Right lung (tissue), 5 donors: ENCODE data around the gene PLK5. TPM values are rescaled to one million over a fixed set of nuclear protein-coding genes. Genes with fewer than 3 reads are reported as not detected.

Experiments
- DNase-seq, 2 donors: peaks; one replicate each; pipeline ENCODE4 v3.0.0-alpha.2; 2013
- polyA plus RNA-seq, 5 donors: library from polyadenylated mRNA; unstranded; fragments of 120-200 nt; gene quantifications; one replicate each; pipeline versions ENCODE4 v1.2.1 to v1.2.3, GENCODE V29; 2013; ENCODE audit warnings: inconsistent platforms in 1 of 5, low replicate concordance in 1 of 5; ENCODE audit not compliant: insufficient read length in 5 of 5, insufficient read depth in 1 of 5

The PLK5 gene
- polyA plus RNA-seq, 5 donors = 0.14 to 0.53 (median 0.28) TPM

DNA sequence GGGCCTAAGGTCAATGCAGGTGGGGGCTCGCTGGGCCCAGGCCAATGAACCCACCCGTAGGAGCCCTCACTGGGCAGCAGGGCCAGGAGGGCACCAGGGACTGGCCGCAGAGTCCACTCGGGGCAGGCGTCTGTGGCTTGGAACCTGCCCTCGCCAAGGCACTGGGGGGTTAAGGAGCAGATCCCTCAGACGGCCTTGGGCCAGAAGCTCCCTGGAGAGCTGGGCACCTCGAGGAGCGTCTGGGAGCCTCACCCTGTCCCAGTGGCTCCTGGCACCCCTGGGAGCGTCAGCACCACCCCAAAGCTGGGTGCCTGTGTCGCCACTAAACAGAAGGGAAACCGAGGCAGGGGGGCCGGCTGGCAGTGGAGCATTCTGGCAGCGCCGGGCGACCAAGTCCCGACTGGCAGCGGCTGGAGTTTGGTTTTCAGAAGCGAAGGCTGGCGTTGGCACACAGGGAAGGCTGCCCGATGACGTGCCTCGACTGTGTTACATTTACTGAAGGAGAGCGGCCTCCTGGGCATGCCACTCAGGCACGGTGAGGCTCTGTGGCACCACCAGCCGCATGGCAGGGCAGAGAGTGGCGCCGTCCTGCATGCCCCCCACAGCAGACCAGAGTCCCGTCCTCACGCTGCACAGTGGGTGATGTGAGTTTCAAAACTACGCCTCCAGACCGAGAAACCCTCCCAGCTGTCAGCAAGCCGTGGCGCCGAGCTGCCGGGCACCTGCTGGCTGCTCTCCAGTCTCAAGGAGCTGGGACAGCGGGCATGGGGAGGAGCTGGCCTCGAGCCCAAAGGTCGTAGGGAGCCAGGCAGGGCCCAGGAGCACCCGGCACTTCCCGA lies 53.4 kb downstream of the PLK5 start:
- DNase-seq = no peak

DNA sequence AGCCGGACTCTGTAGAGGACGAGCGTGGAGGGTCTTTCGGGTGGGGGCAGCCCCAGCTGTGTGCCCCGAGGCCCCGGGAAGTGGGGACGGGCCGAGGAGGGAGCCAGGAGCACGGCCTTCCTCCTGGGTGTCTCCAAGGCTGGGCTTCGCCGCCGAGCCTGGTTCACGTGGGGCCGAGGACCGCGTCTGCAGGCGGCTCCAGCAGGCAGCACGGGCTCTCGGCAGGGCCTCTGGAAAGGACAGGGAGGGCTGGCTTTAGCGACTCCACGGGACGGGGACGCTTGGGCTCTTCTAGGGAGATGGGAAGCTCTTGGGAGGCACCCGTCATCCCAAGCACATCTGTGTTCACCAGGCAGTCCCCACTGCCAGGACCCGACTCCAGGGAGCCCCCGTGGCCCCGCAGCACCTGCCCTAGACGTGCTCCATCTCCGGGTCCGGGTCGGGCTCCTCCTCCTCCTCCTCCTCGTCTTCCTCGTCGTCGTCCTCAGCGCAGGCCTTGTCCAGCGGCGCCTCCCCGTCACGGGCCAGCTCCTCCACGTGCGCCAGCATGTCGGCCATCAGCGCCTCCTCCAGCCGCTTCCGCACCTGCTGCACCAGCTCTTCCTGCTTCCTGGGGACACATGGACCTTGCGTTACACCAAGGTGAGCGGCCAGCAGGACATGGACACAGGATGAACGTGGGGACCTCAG lies 54.2 kb downstream of the PLK5 start:
- DNase-seq = no peak

DNA sequence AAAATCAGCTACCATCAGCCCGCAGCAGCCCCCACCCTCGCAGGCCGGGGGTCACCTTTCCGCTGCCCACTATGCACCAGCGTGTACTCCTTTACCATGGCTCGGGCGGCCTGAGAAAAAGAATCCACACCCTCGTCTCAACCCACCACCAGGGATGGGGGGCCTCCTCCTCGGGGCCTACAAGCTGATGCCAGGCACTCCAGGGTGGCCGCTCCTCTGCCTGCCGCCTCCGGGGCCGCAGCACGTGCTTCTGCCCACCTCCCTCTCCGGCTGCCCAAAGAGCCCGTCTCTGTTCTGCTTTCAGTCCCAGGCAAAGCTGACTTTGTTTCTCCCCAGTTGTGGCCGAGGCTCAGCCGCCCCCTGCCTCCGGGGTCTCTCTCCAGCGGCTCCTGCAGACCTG lies 55.3 kb downstream of the PLK5 start:
- no peak for DNase-seq

- DNase-seq = no peak
These were observed 56.5 kb downstream of the PLK5 start for GRCh38 chr19:1580382-1580781.

- DNase-seq = no peak
These were observed 57.1 kb downstream of the PLK5 start for GRCh38 chr19:1580957-1581356.

DNA sequence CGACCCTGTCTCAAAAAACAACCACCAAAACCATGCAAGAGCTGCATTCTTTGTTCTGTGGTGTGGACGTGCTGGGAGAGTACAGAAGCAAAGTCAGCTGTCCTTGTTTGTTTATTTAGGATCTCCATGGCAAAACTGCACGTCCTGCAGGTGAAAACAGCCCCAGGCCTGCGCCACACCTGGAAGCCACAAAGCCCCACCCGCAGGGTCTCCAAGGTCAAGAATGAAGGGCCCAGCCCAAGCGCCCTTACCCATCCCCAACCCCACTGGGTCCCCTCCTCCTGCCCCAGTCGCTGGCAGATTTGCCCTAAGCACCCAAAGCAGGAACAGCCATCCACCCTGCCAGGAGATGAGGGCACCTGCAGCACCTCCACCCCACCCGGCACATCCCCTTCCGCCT lies 58.3 kb downstream of the PLK5 start:
- no peak for DNase-seq

- DNase-seq = no peak
These were observed 60.8 kb downstream of the PLK5 start for GRCh38 chr19:1584500-1585242.

DNA sequence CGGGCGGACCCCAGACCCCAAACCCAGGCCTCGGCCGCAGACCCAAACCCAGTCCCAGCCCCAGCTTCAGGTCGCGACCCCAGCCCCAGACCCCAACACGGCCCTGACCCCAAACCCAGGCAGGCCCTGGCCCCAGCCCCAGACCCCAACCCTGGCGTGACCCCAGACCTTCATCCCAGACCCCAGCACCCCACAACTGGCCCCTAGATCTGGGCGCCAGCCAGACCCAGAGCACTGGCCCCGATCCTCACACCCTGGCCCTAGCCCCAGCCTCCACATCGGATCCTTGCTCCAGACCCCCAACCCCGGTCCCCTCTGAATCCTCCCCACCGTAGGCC lies 61.3 kb downstream of the PLK5 start:
- no peak for DNase-seq

Other genes starting within 250 kb of the PLK5 start
- gene FAM174C, start 248.5 kb upstream of the PLK5 start, polyA plus RNA-seq = 10 to 100 TPM in 4 of 5 donors, 1 to 10 TPM in 1; 8.9 to 32.2 (median 17.2) TPM
- gene EFNA2, start 238.2 kb upstream of the PLK5 start, polyA plus RNA-seq = 1 to 10 TPM in 2 of 5 donors, under 1 TPM in 3; 0.66 to 2.1 (median 0.84) TPM
- 10 to 100 TPM; 29.8 to 76.5 (median 37.8) TPM for gene NDUFS7, start 140.2 kb upstream of the PLK5 start, polyA plus RNA-seq
- gene GAMT, start 122.5 kb upstream of the PLK5 start, polyA plus RNA-seq = 10 to 100 TPM; 18.6 to 42.1 (median 22.2) TPM
- gene DAZAP1, start 116.5 kb upstream of the PLK5 start, polyA plus RNA-seq = 100 to 1,000 TPM in 1 of 5 donors, 10 to 100 TPM in 4; 86.4 to 104 (median 87.9) TPM
- 1,000 to 10,000 TPM in 1 of 5 donors, 100 to 1,000 TPM in 4; 535 to 1,164 (median 663) TPM for gene RPS15, start 85.7 kb upstream of the PLK5 start, polyA plus RNA-seq
- 1 to 10 TPM in 2 of 5 donors, under 1 TPM in 3; 0.57 to 1.2 (median 0.71) TPM for gene APC2, start 74.0 kb upstream of the PLK5 start, polyA plus RNA-seq
- 10 to 100 TPM; 17.4 to 34.7 (median 20.9) TPM for gene C19orf25, start 44.9 kb upstream of the PLK5 start, polyA plus RNA-seq
- gene PCSK4, start 33.7 kb upstream of the PLK5 start, polyA plus RNA-seq = 1 to 10 TPM; 2.7 to 6.0 (median 3.7) TPM
- gene REEP6, start 32.9 kb upstream of the PLK5 start, polyA plus RNA-seq = 1 to 10 TPM; 2.4 to 6.7 (median 3.9) TPM
- 1 to 10 TPM in 1 of 5 donors, under 1 TPM in 4; 0.38 to 1.2 (median 0.54) TPM for gene ADAMTSL5, start 11.1 kb upstream of the PLK5 start, polyA plus RNA-seq
- 10 to 100 TPM; 17.1 to 42.8 (median 25.2) TPM for gene MEX3D, start 44.2 kb downstream of the PLK5 start, polyA plus RNA-seq
- gene MBD3, start 68.8 kb downstream of the PLK5 start, polyA plus RNA-seq = 10 to 100 TPM; 35.7 to 87.1 (median 46.5) TPM
- gene UQCR11, start 81.4 kb downstream of the PLK5 start, polyA plus RNA-seq = 100 to 1,000 TPM in 1 of 5 donors, 10 to 100 TPM in 4; 55.7 to 119 (median 83.2) TPM
- 100 to 1,000 TPM; 101 to 158 (median 127) TPM for gene TCF3, start 128.5 kb downstream of the PLK5 start, polyA plus RNA-seq
- under 1 TPM; 0.04 to 0.09 (median 0.06) TPM for gene ONECUT3, start 229.4 kb downstream of the PLK5 start, polyA plus RNA-seq